ENCODE data around the gene EPX. TPM values are rescaled to one million over a fixed set of nuclear protein-coding genes. Genes with fewer than 3 reads are reported as not detected.

EPX gene
- total and polyA plus RNA-seq, 2 donors from 2014 or later: 0.19 TPM; not detected in 1

DNA sequence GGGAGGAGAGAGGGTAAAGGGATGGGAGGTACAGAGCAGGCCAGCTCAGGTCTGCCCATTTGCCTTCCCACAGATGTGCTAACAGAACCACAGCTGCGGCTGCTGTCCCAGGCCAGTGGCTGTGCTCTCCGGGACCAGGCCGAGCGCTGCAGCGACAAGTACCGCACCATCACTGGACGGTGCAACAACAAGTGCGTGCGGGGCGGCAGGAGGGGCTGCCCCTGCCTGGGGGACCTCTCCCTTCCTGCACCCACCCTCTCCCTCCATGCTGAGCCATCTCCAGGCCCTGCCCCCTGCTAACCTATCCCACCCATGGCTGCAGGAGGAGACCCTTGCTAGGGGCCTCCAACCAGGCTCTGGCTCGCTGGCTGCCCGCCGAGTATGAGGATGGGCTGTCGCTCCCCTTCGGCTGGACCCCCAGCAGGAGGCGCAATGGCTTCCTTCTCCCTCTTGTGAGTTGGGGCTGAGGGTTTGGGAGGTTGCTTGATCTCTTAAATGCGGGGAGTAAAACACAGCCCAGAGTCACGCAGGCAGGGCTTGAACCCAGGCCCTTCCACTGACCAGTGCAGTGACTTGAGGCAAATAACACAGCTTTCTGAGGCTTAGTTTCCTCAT, 1.2 kb downstream of the EPX start:
- no peak for FAIRE-seq
- intact Hi-C loops (cut with DNase I): no loop called here
- no peaks in the 10 kb centered on the region for H3K4me1 ChIP-seq (ENCODE audit: control insufficient read depth in 2 of 3, insufficient read depth in 2 of 3, low read depth in 1 of 3, low read length in 3 of 3)
- TF ChIP-seq, protein P1, sequence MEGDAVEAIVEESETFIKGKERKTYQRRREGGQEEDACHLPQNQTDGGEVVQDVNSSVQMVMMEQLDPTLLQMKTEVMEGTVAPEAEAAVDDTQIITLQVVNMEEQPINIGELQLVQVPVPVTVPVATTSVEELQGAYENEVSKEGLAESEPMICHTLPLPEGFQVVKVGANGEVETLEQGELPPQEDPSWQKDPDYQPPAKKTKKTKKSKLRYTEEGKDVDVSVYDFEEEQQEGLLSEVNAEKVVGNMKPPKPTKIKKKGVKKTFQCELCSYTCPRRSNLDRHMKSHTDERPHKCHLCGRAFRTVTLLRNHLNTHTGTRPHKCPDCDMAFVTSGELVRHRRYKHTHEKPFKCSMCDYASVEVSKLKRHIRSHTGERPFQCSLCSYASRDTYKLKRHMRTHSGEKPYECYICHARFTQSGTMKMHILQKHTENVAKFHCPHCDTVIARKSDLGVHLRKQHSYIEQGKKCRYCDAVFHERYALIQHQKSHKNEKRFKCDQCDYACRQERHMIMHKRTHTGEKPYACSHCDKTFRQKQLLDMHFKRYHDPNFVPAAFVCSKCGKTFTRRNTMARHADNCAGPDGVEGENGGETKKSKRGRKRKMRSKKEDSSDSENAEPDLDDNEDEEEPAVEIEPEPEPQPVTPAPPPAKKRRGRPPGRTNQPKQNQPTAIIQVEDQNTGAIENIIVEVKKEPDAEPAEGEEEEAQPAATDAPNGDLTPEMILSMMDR (IDR thresholded peaks at IDR 0.05; ENCODE audit: borderline replicate concordance, extremely low read depth, insufficient read depth): no peak
- H3K27me3 ChIP-seq (ENCODE audit: control insufficient read depth, insufficient read depth, low read length): peaks cover 2% of the 10 kb centered on the region
- DNase-seq: no peak
- no peaks in the 10 kb centered on the region for H3K36me3 ChIP-seq (ENCODE audit: control insufficient read depth in 2 of 3, insufficient read depth in 3 of 3, low read length in 3 of 3)
- no peak overlapping the region for H3K27ac ChIP-seq (ENCODE audit: low read depth in 2 of 2, low read length in 2 of 2)
- no peak overlapping the region for H3K4me3 ChIP-seq (ENCODE audit: low read length in 3 of 3)
- H3K9me3 ChIP-seq (ENCODE audit: control insufficient read depth in 2 of 3, insufficient read depth in 1 of 3, low read length in 3 of 3): no peaks in the 10 kb centered on the region
- no peak overlapping the region for H3K9ac ChIP-seq (ENCODE audit: low read length in 3 of 3)

GRCh38 chr17:58195518-58196123, 3.1 kb downstream of the EPX start:
- no peaks in the 10 kb centered on the region for H3K4me1 ChIP-seq (ENCODE audit: control insufficient read depth in 2 of 3, insufficient read depth in 2 of 3, low read depth in 1 of 3, low read length in 3 of 3)
- no peaks in the 10 kb centered on the region for H3K9me3 ChIP-seq (ENCODE audit: control insufficient read depth in 2 of 3, insufficient read depth in 1 of 3, low read length in 3 of 3)
- H3K27me3 ChIP-seq (ENCODE audit: control insufficient read depth, insufficient read depth, low read length): peaks cover 2% of the 10 kb centered on the region
- FAIRE-seq (no peak), DNase-seq (no peak)
- H3K4me3 ChIP-seq (ENCODE audit: low read length in 3 of 3): no peak overlapping the region
- TF ChIP-seq, protein P1 (IDR thresholded peaks at IDR 0.05; ENCODE audit: borderline replicate concordance, extremely low read depth, insufficient read depth): no peak
- no peaks in the 10 kb centered on the region for H3K36me3 ChIP-seq (ENCODE audit: control insufficient read depth in 2 of 3, insufficient read depth in 3 of 3, low read length in 3 of 3)
- no peak overlapping the region for H3K27ac ChIP-seq (ENCODE audit: low read depth in 2 of 2, low read length in 2 of 2)
- intact Hi-C loops (cut with DNase I): no loop called here
- H3K9ac ChIP-seq (ENCODE audit: low read length in 3 of 3): no peak overlapping the region

DNA sequence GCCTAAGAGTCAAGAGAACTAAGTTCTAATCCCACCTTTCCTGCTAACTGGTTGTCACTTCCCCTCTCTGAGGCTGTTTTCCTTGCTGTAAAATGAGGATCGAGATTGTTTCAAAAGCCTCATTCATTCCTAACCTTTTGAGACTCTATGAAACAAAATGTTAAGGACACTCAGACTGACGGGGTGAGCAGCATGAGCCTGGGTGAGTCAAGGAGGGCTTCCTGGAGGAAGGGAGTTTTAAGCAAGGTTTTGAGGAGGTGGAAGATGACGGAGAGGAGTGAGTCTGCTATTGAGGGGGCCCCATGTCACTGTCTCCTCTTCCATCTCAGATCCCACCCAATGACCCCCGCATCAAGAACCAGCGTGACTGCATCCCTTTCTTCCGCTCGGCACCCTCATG, 4.1 kb downstream of the EPX start:
- Histone ChIP-seq H3K4me3 (ENCODE audit: low read length in 3 of 3) (no peak overlapping the region), H3K4me1 (ENCODE audit: control insufficient read depth in 2 of 3, insufficient read depth in 2 of 3, low read depth in 1 of 3, low read length in 3 of 3) (no peaks in the 10 kb centered on the region), H3K27ac (ENCODE audit: low read depth in 2 of 2, low read length in 2 of 2) (no peak overlapping the region), H3K9ac (ENCODE audit: low read length in 3 of 3) (no peak overlapping the region), H3K36me3 (ENCODE audit: control insufficient read depth in 2 of 3, insufficient read depth in 3 of 3, low read length in 3 of 3) (no peaks in the 10 kb centered on the region), H3K9me3 (ENCODE audit: control insufficient read depth in 2 of 3, insufficient read depth in 1 of 3, low read length in 3 of 3) (no peaks in the 10 kb centered on the region), H3K27me3 (ENCODE audit: control insufficient read depth, insufficient read depth, low read length) (peaks cover 2% of the 10 kb centered on the region)
- no peak for DNase-seq
- TF ChIP-seq, protein P1 (IDR thresholded peaks at IDR 0.05; ENCODE audit: borderline replicate concordance, extremely low read depth, insufficient read depth): no peak
- intact Hi-C loops (cut with DNase I): no loop called here
- no peak for FAIRE-seq

Data from kidney (tissue), 14 donors.